Neural crest cell (in vitro differentiated cells): ENCODE data around the gene TMED6. TPM values are rescaled to one million over a fixed set of nuclear protein-coding genes. Genes with fewer than 3 reads are reported as not detected.

Experiments used
- DNase-seq: peaks from one replicate; pipeline ENCODE4 v3.0.0; 2021; ENCODE audit warnings: low read depth, mixed read lengths, low spot score
- H3K27ac Mint-ChIP-seq: one replicate; pipeline ENCODE4 v1.8.0; 2021; ENCODE audit warnings: mild to moderate bottlenecking, mixed read lengths; ENCODE audit not compliant: unreplicated experiment
- H3K27me3 Mint-ChIP-seq: 2 replicates; pipeline ENCODE4 v1.8.0; 2021; ENCODE audit warnings: low read depth, mild to moderate bottlenecking, mixed read lengths
- H3K36me3 Mint-ChIP-seq: 2 replicates; pipeline ENCODE4 v1.8.0; 2021; ENCODE audit warnings: low read depth, mild to moderate bottlenecking, mixed read lengths
- H3K4me1 Mint-ChIP-seq: 2 replicates; pipeline ENCODE4 v1.8.0; 2021; ENCODE audit warnings: mixed read lengths
- H3K4me3 Mint-ChIP-seq: one replicate; pipeline ENCODE4 v1.8.0; 2021; ENCODE audit warnings: mild to moderate bottlenecking, mixed read lengths
- H3K9me3 Mint-ChIP-seq: 2 replicates; pipeline ENCODE4 v1.8.0; 2021; ENCODE audit warnings: mixed read lengths
- total RNA-seq: library from RNA; stranded (reverse); gene quantifications from 2 replicates; pipeline ENCODE4 v1.2.1, GENCODE V29; 2021
- TF ChIP-seq, protein P1 (sequence below): fragments of 200-600 bp; sonication (generic); conservative IDR thresholded peaks from 2 replicates; pipeline ENCODE4 v1.5.0; 2021; ENCODE audit warnings: antibody characterized with exemption, mild to moderate bottlenecking

Gene TMED6
- total RNA-seq, 1 donor from 2014 or later: 0.56 TPM

GRCh38 chr16:69294051-69294450 is 57.5 kb downstream of the TMED6 start:
- Mint-ChIP-seq H3K4me3 (no peak overlapping the region), H3K36me3 (peaks cover 3% of the 10 kb centered on the region), H3K27ac (no peak overlapping the region), H3K4me1 (no peaks in the 10 kb centered on the region), H3K9me3 (no peaks in the 10 kb centered on the region), H3K27me3 (no peaks in the 10 kb centered on the region)
- TF ChIP-seq, protein P1, sequence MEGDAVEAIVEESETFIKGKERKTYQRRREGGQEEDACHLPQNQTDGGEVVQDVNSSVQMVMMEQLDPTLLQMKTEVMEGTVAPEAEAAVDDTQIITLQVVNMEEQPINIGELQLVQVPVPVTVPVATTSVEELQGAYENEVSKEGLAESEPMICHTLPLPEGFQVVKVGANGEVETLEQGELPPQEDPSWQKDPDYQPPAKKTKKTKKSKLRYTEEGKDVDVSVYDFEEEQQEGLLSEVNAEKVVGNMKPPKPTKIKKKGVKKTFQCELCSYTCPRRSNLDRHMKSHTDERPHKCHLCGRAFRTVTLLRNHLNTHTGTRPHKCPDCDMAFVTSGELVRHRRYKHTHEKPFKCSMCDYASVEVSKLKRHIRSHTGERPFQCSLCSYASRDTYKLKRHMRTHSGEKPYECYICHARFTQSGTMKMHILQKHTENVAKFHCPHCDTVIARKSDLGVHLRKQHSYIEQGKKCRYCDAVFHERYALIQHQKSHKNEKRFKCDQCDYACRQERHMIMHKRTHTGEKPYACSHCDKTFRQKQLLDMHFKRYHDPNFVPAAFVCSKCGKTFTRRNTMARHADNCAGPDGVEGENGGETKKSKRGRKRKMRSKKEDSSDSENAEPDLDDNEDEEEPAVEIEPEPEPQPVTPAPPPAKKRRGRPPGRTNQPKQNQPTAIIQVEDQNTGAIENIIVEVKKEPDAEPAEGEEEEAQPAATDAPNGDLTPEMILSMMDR: no peak
- DNase-seq: no peak

DNA sequence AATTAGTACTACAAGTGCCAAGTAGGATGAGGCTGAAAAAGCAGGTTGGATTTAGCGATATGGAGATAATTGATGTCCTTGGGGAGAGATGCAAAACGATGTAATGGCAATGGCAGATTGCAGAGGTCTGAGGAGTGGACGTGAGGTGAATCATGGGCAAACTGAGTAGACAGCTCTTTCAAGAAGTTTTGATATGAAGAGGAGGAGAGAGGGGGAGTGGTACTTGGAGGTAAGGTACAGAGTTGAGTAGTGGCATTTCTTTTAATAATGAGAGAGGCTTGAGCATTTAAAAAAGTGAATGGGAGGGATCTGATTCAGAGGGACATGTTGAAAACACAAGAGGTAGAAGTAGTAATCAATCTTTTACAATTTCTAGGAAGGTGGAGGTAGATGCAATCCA is 58.2 kb downstream of the TMED6 start:
- DNase-seq: no peak
- no peaks in the 10 kb centered on the region for H3K27me3 Mint-ChIP-seq
- TF ChIP-seq, protein P1: no peak
- H3K9me3 Mint-ChIP-seq: no peaks in the 10 kb centered on the region
- no peak overlapping the region for H3K4me3 Mint-ChIP-seq
- H3K36me3 Mint-ChIP-seq: peaks cover 3% of the 10 kb centered on the region
- H3K27ac Mint-ChIP-seq: no peak overlapping the region
- H3K4me1 Mint-ChIP-seq: no peaks in the 10 kb centered on the region

Other genes with a start within 250 kb of the TMED6 start
- 2.9 and 4.2 TPM in 2 replicates for gene HAS3, start 246.1 kb downstream of the TMED6 start, total RNA-seq
- 139 and 156 TPM in 2 replicates for gene CHTF8, start 219.2 kb downstream of the TMED6 start, total RNA-seq
- gene UTP4, start 219.1 kb downstream of the TMED6 start, total RNA-seq: 78.5 and 80.1 TPM in 2 replicates
- gene SNTB2, start 164.6 kb downstream of the TMED6 start, total RNA-seq: 28.9 and 31.5 TPM in 2 replicates
- gene VPS4A, start 40.4 kb downstream of the TMED6 start, total RNA-seq: 35.3 and 36.5 TPM in 2 replicates
- gene PDF, start 21.2 kb downstream of the TMED6 start, total RNA-seq: 19.4 and 20.1 TPM in 2 replicates
- 64.2 and 67.6 TPM in 2 replicates for gene COG8, start 12.2 kb downstream of the TMED6 start, total RNA-seq
- 42.0 and 42.3 TPM in 2 replicates for gene NIP7, start 12.0 kb downstream of the TMED6 start, total RNA-seq
- gene TERF2, start 34.2 kb upstream of the TMED6 start, total RNA-seq: 47.1 and 52.1 TPM in 2 replicates
- 209 and 221 TPM in 2 replicates for gene CYB5B, start 72.8 kb upstream of the TMED6 start, total RNA-seq
- 25.6 and 28.8 TPM in 2 replicates for gene NFAT5, start 214.2 kb upstream of the TMED6 start, total RNA-seq